Non-pigmented ciliary epithelial cell (primary cell): ENCODE data around the gene MAT2A.
"Not testable (repeated sequence)": the region's sequence is repeated elsewhere in the genome, so short reads cannot be mapped to it uniquely, and the experiment has no call there.

Experiments used
- DNase-seq: peaks from one replicate; pipeline ENCODE4 v3.0.0-alpha.2; 2010; ENCODE audit warnings: low read depth

MAT2A gene

GRCh38 chr2:85579266-85579935, 40.4 kb downstream of the MAT2A start:
- DNase-seq: no peak

DNA sequence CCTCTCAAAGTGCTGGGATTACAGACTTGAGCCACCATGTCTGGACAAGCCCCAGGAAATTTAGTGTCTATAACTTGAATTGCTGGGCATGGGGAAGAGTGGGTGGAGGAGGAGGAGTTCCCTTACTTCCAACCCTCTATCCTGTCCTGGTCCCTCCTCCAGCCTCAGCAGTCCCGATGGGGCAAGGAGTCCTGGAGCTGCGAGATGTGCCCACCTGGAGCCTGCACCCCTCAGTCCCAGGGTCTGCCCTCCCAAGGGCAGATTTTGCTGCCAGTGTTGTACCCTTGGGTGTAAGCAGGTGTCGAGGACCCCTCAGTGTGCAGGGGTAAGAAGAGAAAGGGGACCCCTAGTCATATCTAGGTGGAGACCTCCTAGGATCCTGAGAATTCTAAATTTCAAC, 41.2 kb downstream of the MAT2A start:
- DNase-seq: no peak

- DNase-seq: no peak
These were observed 43.5 kb downstream of the MAT2A start for GRCh38 chr2:85582492-85582891.

- no peak for DNase-seq
These were observed 44.8 kb downstream of the MAT2A start for GRCh38 chr2:85583667-85584353.

DNA sequence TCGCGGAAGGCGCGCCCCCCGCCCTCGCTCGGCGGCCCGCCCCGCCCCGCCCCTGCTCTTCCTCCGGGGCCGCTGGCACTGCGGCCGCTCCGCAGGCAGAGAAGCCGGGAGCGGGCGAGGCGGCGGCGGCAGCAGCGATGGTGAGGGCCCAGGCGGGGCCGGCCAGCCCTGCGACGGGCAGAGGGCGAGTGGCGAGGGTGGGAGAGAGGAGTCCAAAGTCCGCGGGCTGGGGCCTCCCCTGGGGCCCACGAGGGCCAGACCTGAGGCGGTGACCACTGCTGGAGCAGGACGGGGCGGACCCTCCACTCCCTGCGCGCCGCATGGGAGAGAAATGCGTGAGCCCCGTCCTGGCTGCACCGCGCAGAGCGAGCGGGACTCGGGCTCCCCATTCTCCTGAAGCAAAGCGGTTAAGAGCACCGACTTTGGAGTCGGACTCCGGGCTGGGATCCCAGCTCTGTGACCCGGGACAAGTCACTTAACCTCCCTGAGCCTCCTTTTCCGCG, 45.4 kb downstream of the MAT2A start, which contains the start of gene VAMP5:
Gene VAMP5 (plus strand): TSS at position 78 of the 503 bp plus-strand sequence. CDS start 60 bp downstream, at position 138.
- DNase-seq: no peak

DNA sequence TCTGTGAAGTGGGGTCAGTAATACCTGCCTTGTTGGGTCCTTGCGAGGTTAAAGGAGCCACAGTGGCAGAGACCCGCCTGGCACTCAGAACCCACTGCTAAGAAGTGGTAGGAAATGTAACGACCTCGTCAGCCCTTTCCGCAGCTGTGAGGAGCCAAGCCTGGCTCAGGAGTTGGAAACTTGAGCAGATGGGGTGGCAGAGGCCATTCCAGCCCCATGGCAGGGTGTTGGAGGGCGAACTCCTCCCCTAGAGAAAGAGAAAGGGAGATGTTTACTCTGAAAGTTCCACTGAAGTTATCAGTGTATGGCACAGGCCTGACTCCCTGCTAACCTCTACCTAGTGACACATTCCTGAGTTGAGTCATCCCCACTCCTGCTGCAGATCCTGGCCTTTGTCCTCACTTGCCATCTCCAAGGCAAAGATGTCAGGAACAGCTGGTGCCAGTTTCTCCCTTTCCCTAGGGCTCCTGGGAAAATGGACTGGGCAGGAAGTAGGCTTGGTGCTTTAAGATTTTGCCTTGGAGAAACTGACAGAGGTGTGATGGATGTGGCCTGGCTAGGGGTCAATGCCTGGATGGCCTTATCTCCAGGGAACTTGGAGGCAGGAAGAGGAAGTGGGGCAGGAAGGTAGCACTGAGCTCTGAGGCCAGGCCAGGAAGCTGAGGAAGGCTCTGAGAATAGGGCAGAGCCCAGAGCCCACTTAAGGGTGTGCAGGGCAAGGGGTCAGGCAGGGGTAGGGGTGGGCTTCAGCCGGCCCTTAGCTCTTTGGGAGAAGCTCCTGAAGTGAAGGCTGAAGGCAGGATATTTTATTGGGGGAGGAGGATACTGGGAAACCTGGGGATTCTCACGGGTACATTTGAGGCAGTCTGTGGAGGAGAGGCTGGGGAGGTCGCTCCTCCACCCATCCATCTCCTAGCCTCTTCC, 46.2 kb downstream of the MAT2A start:
- DNase-seq: no peak

GRCh38 chr2:85585781-85586105, 46.8 kb downstream of the MAT2A start:
- no peak for DNase-seq

GRCh38 chr2:85588236-85588635, 49.3 kb downstream of the MAT2A start:
- no peak for DNase-seq

DNA sequence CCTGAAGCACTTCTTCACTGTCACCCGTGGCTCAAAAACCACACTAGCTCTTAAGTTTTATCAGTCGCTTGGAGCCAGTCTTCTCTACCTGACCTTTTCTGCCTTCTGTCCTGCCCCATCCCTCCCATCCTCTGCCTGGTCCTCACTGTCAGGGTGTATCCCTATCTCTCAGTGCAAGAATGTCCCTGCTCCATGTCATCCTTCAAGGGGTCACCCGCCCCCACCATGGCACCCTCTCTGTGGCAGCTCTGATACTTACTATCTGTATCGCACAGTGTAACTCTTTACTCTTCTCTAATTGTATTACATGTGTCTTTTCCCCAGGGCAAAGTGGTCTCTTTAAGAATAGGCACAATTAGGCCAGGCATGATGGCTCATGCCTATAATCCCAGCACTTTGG, 49.7 kb downstream of the MAT2A start:
- DNase-seq: no peak

DNA sequence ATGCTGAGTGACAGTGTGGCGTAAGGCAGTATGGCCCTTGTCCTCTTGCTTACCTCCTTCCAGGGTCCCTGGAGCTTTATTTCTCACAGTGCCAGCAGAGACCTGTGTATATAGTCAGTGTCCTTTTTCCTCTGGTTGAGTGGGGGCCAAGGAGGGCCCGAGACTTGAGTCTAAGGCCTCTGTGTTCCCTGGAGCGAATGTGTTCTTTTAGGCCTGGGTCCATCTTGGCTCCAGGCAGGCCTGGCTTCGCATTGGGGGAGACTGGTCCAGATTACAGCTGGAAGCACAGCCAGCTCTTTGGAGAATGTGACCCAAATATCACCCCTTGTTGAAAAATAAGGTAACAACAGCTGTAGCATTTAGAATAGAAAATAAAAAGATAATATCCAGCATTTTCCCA, 50.2 kb downstream of the MAT2A start:
- no peak for DNase-seq

DNA sequence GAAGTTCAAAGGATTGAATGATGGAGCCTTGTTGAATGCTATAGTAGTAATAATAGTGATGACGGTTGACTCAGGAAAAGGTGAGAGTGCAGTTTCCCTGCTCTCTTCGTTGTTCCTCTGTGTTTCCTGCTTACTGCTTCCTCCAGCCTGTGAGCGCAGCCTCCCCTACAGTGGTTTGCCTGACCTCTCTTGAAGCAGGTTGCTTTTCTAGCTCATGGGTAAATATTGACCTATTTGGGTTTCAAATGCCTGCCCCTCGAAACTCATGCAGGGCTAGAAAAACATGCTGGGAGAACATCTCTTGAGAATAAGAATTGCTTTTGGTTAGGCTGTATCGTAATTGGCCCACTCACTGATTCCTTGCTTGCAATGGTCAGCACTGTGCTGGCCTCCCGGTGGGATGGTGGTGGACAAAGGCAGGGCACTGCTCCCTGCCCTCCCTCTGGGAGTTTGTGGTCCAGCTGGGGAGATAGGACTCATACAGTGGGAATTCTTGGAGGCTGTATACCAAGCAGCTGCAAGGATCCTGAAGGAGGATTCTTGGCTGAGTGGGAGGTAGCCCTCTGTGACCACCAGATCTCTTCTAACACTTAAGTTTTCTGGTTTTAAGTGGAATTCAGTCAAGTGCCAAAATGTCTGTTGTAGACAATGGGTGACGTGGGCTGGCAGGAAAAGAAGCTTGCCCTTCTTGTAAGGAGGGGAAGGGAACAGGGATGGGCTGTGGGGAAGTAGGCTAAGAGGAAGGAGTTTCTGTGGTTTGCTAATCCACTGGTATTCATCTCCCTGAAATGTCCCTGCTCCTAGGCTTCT, 51.2 kb downstream of the MAT2A start:
- peak; percentile 85 for DNase-seq

DNA sequence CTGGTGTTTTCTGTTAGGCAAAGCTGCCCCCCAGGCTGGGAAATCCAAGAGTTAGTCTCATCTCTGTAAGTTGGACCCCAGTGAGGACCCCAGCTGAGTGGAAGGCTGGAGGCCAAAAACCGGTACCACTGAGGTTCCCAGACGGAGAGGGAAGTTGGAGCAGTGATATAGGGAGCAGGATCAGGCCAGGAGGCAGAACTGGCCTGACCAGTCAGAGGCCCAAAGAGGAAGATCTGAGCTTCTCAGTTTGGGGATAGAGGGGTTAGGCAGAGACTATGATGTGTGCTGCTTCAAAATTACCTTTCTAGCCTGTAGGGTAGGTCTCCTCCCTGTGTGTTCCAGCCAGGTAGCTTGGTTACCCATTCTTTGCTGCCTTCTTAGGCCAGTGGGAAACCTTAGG, 52.0 kb downstream of the MAT2A start:
- DNase-seq: no peak

DNA sequence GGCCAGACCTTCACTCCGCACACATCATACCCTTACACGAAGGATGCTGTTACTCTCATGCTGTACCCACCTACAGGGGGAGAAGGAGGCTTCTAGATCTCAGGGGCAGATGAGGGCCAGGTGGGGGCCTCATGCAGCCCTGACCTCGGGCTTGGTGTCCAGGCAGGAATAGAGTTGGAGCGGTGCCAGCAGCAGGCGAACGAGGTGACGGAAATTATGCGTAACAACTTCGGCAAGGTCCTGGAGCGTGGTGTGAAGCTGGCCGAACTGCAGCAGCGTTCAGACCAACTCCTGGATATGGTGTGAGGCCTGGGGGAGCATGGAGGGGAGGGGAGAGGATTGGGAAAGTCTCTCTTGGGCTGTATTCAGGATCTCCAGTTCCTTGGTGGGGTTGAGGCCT, 52.6 kb downstream of the MAT2A start:
- no peak for DNase-seq

- not testable (repeated sequence) for DNase-seq
These were observed 53.3 kb downstream of the MAT2A start for GRCh38 chr2:85592299-85592698.

DNA sequence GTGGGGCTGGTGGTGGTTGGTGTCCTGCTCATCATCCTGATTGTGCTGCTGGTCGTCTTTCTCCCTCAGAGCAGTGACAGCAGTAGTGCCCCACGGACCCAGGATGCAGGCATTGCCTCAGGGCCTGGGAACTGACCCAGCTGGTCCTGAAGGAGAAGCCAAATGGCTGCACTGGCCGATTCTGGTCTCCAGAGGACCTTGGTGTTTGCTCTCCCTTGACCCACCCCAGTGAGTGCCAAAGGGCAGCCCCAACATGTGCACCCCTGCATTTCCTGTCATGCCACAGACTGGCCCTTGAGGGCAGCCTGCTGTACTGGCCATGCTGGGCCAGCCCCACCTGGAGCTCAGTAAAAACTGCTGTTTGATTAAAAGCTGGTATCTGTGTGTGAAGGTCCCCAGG, 54.1 kb downstream of the MAT2A start:
- no peak for DNase-seq
